Body of pancreas (tissue), 4 donors: ENCODE measurements around the gene TWF2.

Experiments
- POLR2A ChIP-seq, 3 donors: fragments of 450-650 bp; IDR thresholded peaks; one replicate each; pipeline ENCODE4 v1.6.1; 2016; ENCODE audit warnings: antibody characterized with exemption in 3 of 3, mild to moderate bottlenecking in 2 of 3
- TF ChIP-seq, protein P1 (sequence below), 7 experiments: fragments of 450-650 bp in 4 of 7; fragments of 200-600 bp in 3 of 7; sonication (generic) in 3 of 7; IDR thresholded peaks; one replicate each; pipeline ENCODE4 v1.5.1; 2016 to 2019; ENCODE audit warnings: antibody characterized with exemption in 7 of 7

DNA sequence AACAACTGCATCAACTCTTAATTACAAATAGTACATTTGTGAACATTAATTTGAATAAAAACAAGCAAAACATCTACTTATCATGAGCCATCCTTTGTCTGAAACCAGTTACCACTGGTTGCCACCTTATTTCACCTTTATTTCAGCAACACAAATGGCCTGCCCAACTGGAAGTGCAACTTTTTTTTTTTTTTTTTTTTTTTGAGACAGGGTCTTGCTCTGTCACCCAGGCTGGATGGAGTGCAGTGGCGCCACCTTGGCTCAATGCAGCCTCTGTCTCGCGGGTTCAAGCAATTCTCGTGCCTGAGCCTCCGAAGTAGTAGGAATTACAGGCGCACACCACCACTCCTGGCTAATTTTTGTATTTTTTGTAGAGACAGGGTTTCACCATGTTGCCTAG lies 26.4 kb upstream of the TWF2 start:
- TF ChIP-seq POLR2A (IDR thresholded peaks at IDR 0.05): no peak
- TF ChIP-seq, protein P1, sequence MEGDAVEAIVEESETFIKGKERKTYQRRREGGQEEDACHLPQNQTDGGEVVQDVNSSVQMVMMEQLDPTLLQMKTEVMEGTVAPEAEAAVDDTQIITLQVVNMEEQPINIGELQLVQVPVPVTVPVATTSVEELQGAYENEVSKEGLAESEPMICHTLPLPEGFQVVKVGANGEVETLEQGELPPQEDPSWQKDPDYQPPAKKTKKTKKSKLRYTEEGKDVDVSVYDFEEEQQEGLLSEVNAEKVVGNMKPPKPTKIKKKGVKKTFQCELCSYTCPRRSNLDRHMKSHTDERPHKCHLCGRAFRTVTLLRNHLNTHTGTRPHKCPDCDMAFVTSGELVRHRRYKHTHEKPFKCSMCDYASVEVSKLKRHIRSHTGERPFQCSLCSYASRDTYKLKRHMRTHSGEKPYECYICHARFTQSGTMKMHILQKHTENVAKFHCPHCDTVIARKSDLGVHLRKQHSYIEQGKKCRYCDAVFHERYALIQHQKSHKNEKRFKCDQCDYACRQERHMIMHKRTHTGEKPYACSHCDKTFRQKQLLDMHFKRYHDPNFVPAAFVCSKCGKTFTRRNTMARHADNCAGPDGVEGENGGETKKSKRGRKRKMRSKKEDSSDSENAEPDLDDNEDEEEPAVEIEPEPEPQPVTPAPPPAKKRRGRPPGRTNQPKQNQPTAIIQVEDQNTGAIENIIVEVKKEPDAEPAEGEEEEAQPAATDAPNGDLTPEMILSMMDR (IDR thresholded peaks at IDR 0.05): no peak
